ENCODE data around the gene ADCY2. TPM values are rescaled to one million over a fixed set of nuclear protein-coding genes. Genes with fewer than 3 reads are reported as not detected.

Gene ADCY2
- polyA plus RNA-seq, 1 of the 3 experiments (the other 2 are of a cell fraction), result not detected

GRCh38 chr5:7813007-7813406, 417.1 kb downstream of the ADCY2 start:
- H3K36me3 ChIP-seq (replicated peaks in 1 of 2; ENCODE audit: control insufficient read depth in 1 of 2, insufficient read depth in 2 of 2, low read length in 1 of 2), result no peaks in the 10 kb centered on the region
- H3K27ac ChIP-seq (ENCODE audit: low read depth in 2 of 2, low read length in 1 of 2), result no peak overlapping the region
- H3K9me2 ChIP-seq, result no peaks in the 10 kb centered on the region
- no peak overlapping the region for H3K9ac ChIP-seq
- H3F3A ChIP-seq (replicated peaks; ENCODE audit: insufficient read depth), result no peaks in the 10 kb centered on the region
- H4K20me1 ChIP-seq (ENCODE audit: insufficient read depth), result no peaks in the 10 kb centered on the region
- TF ChIP-seq IRF3 (IDR thresholded peaks at IDR 0.05; ENCODE audit: low read depth, low read length) (no peak), TEAD4 (IDR thresholded peaks at IDR 0.05; ENCODE audit: borderline replicate concordance, insufficient read depth) (no peak)
- H3K4me2 ChIP-seq, result no peak overlapping the region
- H3K9me3 ChIP-seq, result no peaks in the 10 kb centered on the region
- DNase-seq, result no peak
- no peak overlapping the region for H2AFZ ChIP-seq (ENCODE audit: low read depth)
- H3K4me1 ChIP-seq (ENCODE audit: control insufficient read depth in 1 of 2, insufficient read depth in 2 of 2, low read depth in 1 of 2, low read length in 1 of 2), result no peaks in the 10 kb centered on the region; a peak in 1 of 4 replicates
- POLR2A ChIA-PET, result no interaction called here
- CTCF ChIA-PET, result no interaction called here
- no peaks in the 10 kb centered on the region for H3K79me2 ChIP-seq (ENCODE audit: insufficient read depth)
- no peak overlapping the region for H3K4me3 ChIP-seq (ENCODE audit: low read depth in 2 of 2, low read length in 1 of 2)
- WGBS (ENCODE audit: low lambda C conversion rate), result 16% methylated on average over 2 of the region's 2 CpGs
- H3K27me3 ChIP-seq (ENCODE audit: insufficient read depth), result peaks cover 30% of the 10 kb centered on the region; the same call in 1 of the 2 replicates

- no peak overlapping the region for H3K27ac ChIP-seq (ENCODE audit: low read depth in 2 of 2, low read length in 1 of 2)
- no peak overlapping the region for H3K4me2 ChIP-seq
- H3K79me2 ChIP-seq (ENCODE audit: insufficient read depth), result no peaks in the 10 kb centered on the region
- H3K27me3 ChIP-seq (ENCODE audit: insufficient read depth), result peaks cover 35% of the 10 kb centered on the region; the same call in 1 of the 2 replicates
- no peaks in the 10 kb centered on the region for H3F3A ChIP-seq (replicated peaks; ENCODE audit: insufficient read depth)
- POLR2A ChIA-PET, result no interaction called here
- no peaks in the 10 kb centered on the region; a peak in 1 of 4 replicates for H3K4me1 ChIP-seq (ENCODE audit: control insufficient read depth in 1 of 2, insufficient read depth in 2 of 2, low read depth in 1 of 2, low read length in 1 of 2)
- CTCF ChIA-PET, result interaction anchor here (0.9 kb wide), 1 partner anchor 58 kb away, joined by 3 read pairs; no protein-coding TSS in a partner anchor
- H3K9me3 ChIP-seq, result no peaks in the 10 kb centered on the region
- DNase-seq, result no peak
- no peak for TF ChIP-seq SMC3 (IDR thresholded peaks at IDR 0.05; ENCODE audit: low read depth, low read length)
- TF ChIP-seq CHD2 (IDR thresholded peaks at IDR 0.05; ENCODE audit: low read length, partially characterized antibody), result no peak
- no peak for TF ChIP-seq RXRA (IDR thresholded peaks at IDR 0.05; ENCODE audit: borderline replicate concordance, low read depth)
- TF ChIP-seq MXI1 (IDR thresholded peaks at IDR 0.05; ENCODE audit: low read depth, low read length), result no peak
- TF ChIP-seq MEF2A (IDR thresholded peaks at IDR 0.05; ENCODE audit: borderline replicate concordance, low read depth), result no peak
- TF ChIP-seq RCOR1 (IDR thresholded peaks at IDR 0.05; ENCODE audit: low read length), result no peak
- no peak for TF ChIP-seq RFX5 (IDR thresholded peaks at IDR 0.05; ENCODE audit: low read length)
- TF ChIP-seq NFIC (IDR thresholded peaks at IDR 0.05; ENCODE audit: borderline replicate concordance), result no peak
- TF ChIP-seq YY1 (IDR thresholded peaks at IDR 0.05; ENCODE audit: low read depth), result no peak
- TF ChIP-seq GATA2 (CRISPR knock-in tag; IDR thresholded peaks at IDR 0.05), result no peak
- TF ChIP-seq ELF1 (IDR thresholded peaks at IDR 0.05), result no peak
- TF ChIP-seq IRF3 (IDR thresholded peaks at IDR 0.05; ENCODE audit: low read depth, low read length), result no peak
- no peak for TF ChIP-seq SIN3A (IDR thresholded peaks at IDR 0.05; ENCODE audit: borderline replicate concordance, low read depth, low read length)
- no peak for TF ChIP-seq EP300 (IDR thresholded peaks at IDR 0.05; ENCODE audit: borderline replicate concordance in 1 of 2, low read depth in 1 of 2, low read length in 1 of 2)
- TF ChIP-seq CTCF (IDR thresholded peaks at IDR 0.05), result no peak
- TF ChIP-seq TEAD4 (IDR thresholded peaks at IDR 0.05; ENCODE audit: borderline replicate concordance, insufficient read depth), result no peak
- H3K36me3 ChIP-seq (replicated peaks in 1 of 2; ENCODE audit: control insufficient read depth in 1 of 2, insufficient read depth in 2 of 2, low read length in 1 of 2), result no peaks in the 10 kb centered on the region
- H3K9ac ChIP-seq, result no peak overlapping the region
- WGBS (ENCODE audit: low lambda C conversion rate), result 20% methylated on average over 3 of the region's 3 CpGs
- H3K9me2 ChIP-seq, result no peaks in the 10 kb centered on the region
- H4K20me1 ChIP-seq (ENCODE audit: insufficient read depth), result no peaks in the 10 kb centered on the region
- no peak overlapping the region for H2AFZ ChIP-seq (ENCODE audit: low read depth)
- no peak overlapping the region for H3K4me3 ChIP-seq (ENCODE audit: low read depth in 2 of 2, low read length in 1 of 2)
Observed at GRCh38 chr5:7813576-7813975, 417.6 kb downstream of the ADCY2 start.

Measured in SK-N-SH (cell line).